Astrocyte of the cerebellum (primary cell): ENCODE results near the gene PEX5L.

ENCODE experiments used
- DNase-seq: peaks from one replicate; pipeline ENCODE4 v3.0.0-alpha.2; 2011; ENCODE audit warnings: low read depth
- H3K4me3 ChIP-seq: 2 replicates; pipeline ENCODE4 v1.5.1; 2011; ENCODE audit warnings: mild to moderate bottlenecking, low read depth, low read length, moderate library complexity
- CTCF ChIP-seq: IDR thresholded peaks from 2 replicates; pipeline ENCODE4 v1.5.1; 2012; ENCODE audit warnings: low read length, low read depth, moderate library complexity, mild to moderate bottlenecking; ENCODE audit errors: missing control alignments
- in situ Hi-C: cut with HindIII; loops from 2 replicates; pipeline ENCODE4 v1.10.0; 2017; ENCODE audit warnings: low sequenced_read_pairs

PEX5L gene

GRCh38 chr3:179860275-179861107 is 176.2 kb downstream of the PEX5L start:
- no peak for TF ChIP-seq CTCF
- DNase-seq, result no peak
- in situ Hi-C loops, result no loop called here
- no peak overlapping the region for H3K4me3 ChIP-seq

- in situ Hi-C loops, result no loop called here
- peak; percentile 49 for DNase-seq
- TF ChIP-seq CTCF, result no peak
- H3K4me3 ChIP-seq, result no peak overlapping the region
Observed at GRCh38 chr3:179853176-179853575, 183.6 kb downstream of the PEX5L start.

GRCh38 chr3:179852142-179852905 is 184.4 kb downstream of the PEX5L start:
- H3K4me3 ChIP-seq, result no peak overlapping the region
- no peak for TF ChIP-seq CTCF
- in situ Hi-C loops, result no loop called here
- DNase-seq, result no peak

- H3K4me3 ChIP-seq, result no peak overlapping the region
- in situ Hi-C loops, result no loop called here
- DNase-seq, result no peak
- TF ChIP-seq CTCF, result no peak
Observed at GRCh38 chr3:179848711-179849110, 188.0 kb downstream of the PEX5L start.

GRCh38 chr3:179842061-179842460 is 194.7 kb downstream of the PEX5L start:
- no peak for DNase-seq
- TF ChIP-seq CTCF, result no peak
- in situ Hi-C loops, result no loop called here
- no peak overlapping the region for H3K4me3 ChIP-seq

- in situ Hi-C loops, result no loop called here
- DNase-seq, result peak; percentile 67
- no peak for TF ChIP-seq CTCF
- no peak overlapping the region for H3K4me3 ChIP-seq
Observed at GRCh38 chr3:179840985-179841384, 195.8 kb downstream of the PEX5L start.
